Hematopoietic multipotent progenitor cell treated with erythropoietin and hydrocortisone succinate and interleukin-3 and kit ligand, for 6 days (in vitro differentiated cells): Measurements from ENCODE around the gene HOXD4.

Source experiments
- DNase-seq: peaks from one replicate; pipeline ENCODE4 v3.0.0-alpha.2; 2015

Gene HOXD4

GRCh38 chr2:176193048-176193447 is 41.7 kb downstream of the HOXD4 start:
- no peak for DNase-seq

- DNase-seq: no peak
These were observed 48.6 kb downstream of the HOXD4 start for GRCh38 chr2:176199902-176200301.

- DNase-seq: no peak
These were observed 49.6 kb downstream of the HOXD4 start for GRCh38 chr2:176200971-176201370.

GRCh38 chr2:176202491-176202890 is 51.1 kb downstream of the HOXD4 start:
- DNase-seq: no peak
